Activated CD4-positive, alpha-beta T cell treated with anti-CD3 and anti-CD28 coated beads, Interleukin-2, amount 10 ng/mL, durations not matched to agents 24 days and 14 days (primary cell): ENCODE measurements around the gene CHMP1A. TPM values are rescaled to one million over a fixed set of nuclear protein-coding genes. Genes with fewer than 3 reads are reported as not detected.
A peak's percentile ranks its signal among the peaks of the same experiment; 100 is the strongest.
"Not testable (repeated sequence)": the region's sequence is repeated elsewhere in the genome, so short reads cannot be mapped to it uniquely, and the experiment has no call there.

ENCODE experiments used
- DNase-seq: peaks from one replicate; pipeline ENCODE4 v3.0.0; 2022
- H3K27ac Mint-ChIP-seq: one replicate; pipeline ENCODE4 v1.8.0; 2022; ENCODE audit warnings: mild to moderate bottlenecking, mixed read lengths
- H3K27me3 Mint-ChIP-seq: one replicate; pipeline ENCODE4 v1.8.0; 2022; ENCODE audit warnings: mixed read lengths
- H3K36me3 Mint-ChIP-seq: one replicate; pipeline ENCODE4 v1.8.0; 2022; ENCODE audit warnings: low read depth, mild to moderate bottlenecking, mixed read lengths
- H3K4me1 Mint-ChIP-seq: one replicate; pipeline ENCODE4 v1.8.0; 2021; ENCODE audit warnings: mixed read lengths
- H3K4me3 Mint-ChIP-seq: one replicate; pipeline ENCODE4 v1.8.0; 2022; ENCODE audit warnings: mild to moderate bottlenecking, moderate library complexity, mixed read lengths
- H3K9me3 Mint-ChIP-seq: one replicate; pipeline ENCODE4 v1.8.0; 2021; ENCODE audit warnings: mixed read lengths
- intact Hi-C: fragments of 100-400 bp; cut with micrococcal nuclease; formaldehyde crosslinking; loops from one replicate; pipeline ENCODE4 v1.15.1; 2023
- total RNA-seq: library from RNA; stranded (reverse); gene quantifications from 2 replicates; pipeline ENCODE4 v1.2.3, GENCODE V29; 2022

CHMP1A gene
- total RNA-seq, 1 donor from 2014 or later: 83.7 TPM

DNA sequence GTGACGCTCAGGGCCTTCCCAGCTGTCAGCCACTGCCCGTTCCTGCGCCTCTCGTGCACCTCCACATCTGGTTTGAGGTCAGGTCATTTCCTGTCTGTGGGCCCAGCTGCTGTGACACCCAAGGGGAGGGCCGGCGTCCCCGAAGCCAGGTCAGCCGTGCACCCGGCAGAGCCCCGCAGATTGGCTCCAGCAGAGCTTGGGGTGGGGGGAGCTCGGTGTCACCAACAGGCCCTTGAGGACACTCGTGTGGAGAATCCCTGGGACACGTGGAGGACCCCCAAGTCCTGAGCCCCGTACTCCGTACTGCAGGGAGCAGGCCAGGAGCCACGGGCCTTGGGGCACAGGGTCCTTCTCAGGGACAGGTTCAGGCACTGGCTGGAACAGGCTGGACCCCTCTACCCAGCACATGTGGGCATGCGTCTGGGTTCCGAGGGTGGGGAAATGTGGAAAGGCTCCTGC is 39.2 kb upstream of the CHMP1A start:
- DNase-seq: peak; percentile 81
- Mint-ChIP-seq H3K36me3 (peaks cover 23% of the 10 kb centered on the region), H3K4me3 (no peak overlapping the region), H3K27ac (no peak overlapping the region), H3K4me1 (peaks cover 9% of the 10 kb centered on the region), H3K9me3 (no peaks in the 10 kb centered on the region), H3K27me3 (no peaks in the 10 kb centered on the region)
- intact Hi-C loops: no loop called here

DNA sequence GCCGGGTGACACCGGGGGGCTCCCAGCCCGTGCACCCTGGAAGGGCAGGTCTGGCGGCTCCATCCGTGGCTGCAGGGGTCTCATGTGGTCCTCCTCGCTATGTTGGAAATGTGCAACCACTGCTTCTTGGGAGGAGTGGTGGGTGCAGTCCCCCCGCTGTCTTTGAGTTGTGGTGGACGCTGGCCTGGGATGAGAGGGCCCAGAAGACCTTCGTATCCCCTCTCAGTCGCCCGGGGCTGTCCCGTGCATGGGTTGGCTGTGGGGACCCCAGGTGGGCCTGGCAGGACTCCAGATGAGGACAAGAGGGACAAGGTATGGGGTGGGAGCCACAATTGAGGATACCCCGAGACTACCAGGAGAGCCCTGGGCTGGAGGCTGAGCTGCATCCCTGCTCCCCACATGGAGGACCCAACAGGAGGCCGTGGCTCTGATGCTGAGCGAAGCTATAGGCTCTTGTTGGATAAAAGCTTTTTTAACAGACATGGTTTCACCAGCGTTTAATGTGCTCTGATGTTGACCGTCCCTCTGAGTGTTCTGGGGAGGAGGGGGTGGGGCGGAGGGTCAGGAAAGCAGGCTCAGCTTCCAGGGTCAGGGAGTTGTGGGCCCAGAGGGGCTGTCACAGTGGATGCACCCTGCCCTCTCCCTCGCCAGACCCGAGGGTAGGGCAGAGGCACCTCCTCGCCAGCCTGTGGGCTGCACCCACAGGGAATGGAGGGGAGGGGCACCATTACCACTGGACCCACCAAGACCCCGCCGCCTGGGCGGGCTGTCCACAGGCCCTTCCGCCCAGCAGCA is 38.6 kb upstream of the CHMP1A start:
- intact Hi-C loops: no loop called here
- Mint-ChIP-seq H3K36me3 (peaks cover 27% of the 10 kb centered on the region), H3K27ac (no peak overlapping the region)

GRCh38 chr16:89695086-89695874 is 37.8 kb upstream of the CHMP1A start:
- DNase-seq: no peak
- Mint-ChIP-seq H3K36me3 (peaks cover 32% of the 10 kb centered on the region), H3K27me3 (no peaks in the 10 kb centered on the region), H3K4me3 (no peak overlapping the region), H3K4me1 (peaks cover 9% of the 10 kb centered on the region), H3K9me3 (no peaks in the 10 kb centered on the region), H3K27ac (no peak overlapping the region)
- intact Hi-C loops: no loop called here

More for the DNA sequence above, 38.6 kb upstream of the CHMP1A start:
- H3K4me3 Mint-ChIP-seq: no peak overlapping the region
- DNase-seq: no peak
- peaks cover 9% of the 10 kb centered on the region for H3K4me1 Mint-ChIP-seq
- H3K27me3 Mint-ChIP-seq: no peaks in the 10 kb centered on the region
- H3K9me3 Mint-ChIP-seq: no peaks in the 10 kb centered on the region

DNA sequence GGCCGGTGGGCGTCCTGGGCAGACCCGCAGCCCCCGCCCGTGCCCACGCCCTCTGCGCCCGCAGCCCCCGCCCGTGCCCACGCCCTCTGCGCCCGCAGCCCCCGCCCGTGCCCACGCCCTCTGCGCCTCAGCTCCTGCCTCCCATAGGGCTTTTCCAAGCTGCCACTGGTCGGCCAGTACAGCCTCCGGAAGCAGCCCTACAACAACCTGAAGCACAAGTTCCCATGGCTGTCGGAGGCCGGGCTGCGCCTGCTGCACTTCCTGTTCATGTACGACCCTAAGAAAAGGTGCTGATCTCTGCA is 37.2 kb upstream of the CHMP1A start:
- H3K4me3 Mint-ChIP-seq: not testable (repeated sequence)
- peaks cover 34% of the 10 kb centered on the region for H3K36me3 Mint-ChIP-seq

DNA sequence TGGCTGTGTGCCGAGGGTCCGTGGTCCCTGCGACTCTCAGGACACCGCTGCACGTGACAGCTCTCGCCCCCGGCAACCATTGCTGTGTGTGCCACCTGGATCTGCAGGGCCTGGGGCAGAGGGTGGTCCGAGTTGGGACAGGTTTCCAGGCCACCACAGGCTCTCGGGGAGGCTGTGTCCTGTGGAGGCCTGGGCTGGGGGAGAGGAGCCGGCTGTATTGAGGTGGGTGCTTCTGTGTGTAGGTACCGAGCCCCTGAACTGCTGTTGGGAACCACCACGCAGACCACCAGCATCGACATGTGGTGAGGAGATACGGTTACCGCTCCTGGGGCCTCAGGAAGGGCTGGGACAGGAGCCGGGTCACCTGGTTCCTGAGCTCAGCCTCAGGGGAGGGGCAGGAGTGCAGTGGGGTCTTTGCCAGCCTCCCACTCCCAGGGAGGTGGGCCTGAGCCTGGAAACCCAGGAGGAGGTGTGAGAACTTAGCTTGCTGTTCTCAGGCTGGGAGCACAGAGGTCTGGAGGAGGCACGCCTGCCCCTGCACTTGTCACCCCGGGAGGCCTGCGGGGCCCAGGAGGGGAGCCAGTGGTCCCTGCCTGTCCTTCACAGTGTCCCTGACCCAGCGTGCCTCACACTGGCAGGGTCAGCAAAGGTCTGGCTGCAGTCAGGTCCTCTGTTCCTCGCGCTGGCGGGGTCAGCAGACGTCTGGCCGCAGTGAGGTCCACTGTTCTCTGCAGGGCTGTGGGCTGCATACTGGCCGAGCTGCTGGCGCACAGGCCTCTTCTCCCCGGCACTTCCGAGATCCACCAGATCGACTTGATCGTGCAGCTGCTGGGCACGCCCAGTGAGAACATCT is 36.6 kb upstream of the CHMP1A start:
- Mint-ChIP-seq H3K9me3 (no peaks in the 10 kb centered on the region), H3K27ac (no peak overlapping the region), H3K27me3 (no peaks in the 10 kb centered on the region), H3K4me1 (peaks cover 4% of the 10 kb centered on the region), H3K36me3 (peaks cover 33% of the 10 kb centered on the region), H3K4me3 (no peak overlapping the region)
- intact Hi-C loops: no loop called here
- DNase-seq: no peak

More for the DNA sequence above, 37.2 kb upstream of the CHMP1A start:
- H3K9me3 Mint-ChIP-seq, H3K27me3 Mint-ChIP-seq, H3K4me1 Mint-ChIP-seq, H3K27ac Mint-ChIP-seq, intact Hi-C loops, DNase-seq: not testable (repeated sequence)

DNA sequence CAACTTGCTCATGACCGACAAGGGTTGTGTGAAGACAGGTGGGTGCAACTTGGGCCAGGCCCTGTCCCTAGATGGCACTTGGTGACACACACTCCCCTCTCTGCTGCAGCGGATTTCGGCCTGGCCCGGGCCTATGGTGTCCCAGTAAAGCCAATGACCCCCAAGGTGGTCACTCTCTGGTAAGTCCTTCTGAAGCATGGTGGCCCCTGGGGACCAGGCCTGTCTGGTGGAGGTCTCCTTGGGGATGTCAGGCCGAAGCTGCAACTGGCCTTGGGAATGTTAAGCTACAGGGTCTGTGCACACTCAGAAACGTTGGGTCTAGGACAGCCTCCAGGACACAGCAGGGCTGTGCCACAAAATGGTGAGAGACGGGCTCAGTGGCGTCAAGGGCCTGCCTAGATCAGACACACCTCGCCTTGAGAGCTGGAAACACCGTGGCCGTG is 35.8 kb upstream of the CHMP1A start:
- Mint-ChIP-seq H3K4me1 (peaks cover 2% of the 10 kb centered on the region), H3K27me3 (no peaks in the 10 kb centered on the region), H3K9me3 (no peaks in the 10 kb centered on the region), H3K4me3 (no peak overlapping the region), H3K36me3 (peaks cover 31% of the 10 kb centered on the region), H3K27ac (no peak overlapping the region)
- intact Hi-C loops: no loop called here
- no peak for DNase-seq

- Mint-ChIP-seq H3K36me3 (peaks cover 34% of the 10 kb centered on the region), H3K9me3 (no peaks in the 10 kb centered on the region), H3K4me1 (peaks cover 8% of the 10 kb centered on the region), H3K27ac (no peak overlapping the region), H3K27me3 (no peaks in the 10 kb centered on the region), H3K4me3 (no peak overlapping the region)
- intact Hi-C loops: no loop called here
- DNase-seq: no peak
Measured at GRCh38 chr16:89691986-89692569, 34.6 kb upstream of the CHMP1A start.

GRCh38 chr16:89691231-89691985 is 33.9 kb upstream of the CHMP1A start:
- Mint-ChIP-seq H3K4me3 (no peak overlapping the region), H3K27me3 (no peaks in the 10 kb centered on the region), H3K36me3 (peaks cover 36% of the 10 kb centered on the region), H3K27ac (no peak overlapping the region), H3K9me3 (no peaks in the 10 kb centered on the region), H3K4me1 (peaks cover 10% of the 10 kb centered on the region)
- no peak for DNase-seq
- intact Hi-C loops: no loop called here

DNA sequence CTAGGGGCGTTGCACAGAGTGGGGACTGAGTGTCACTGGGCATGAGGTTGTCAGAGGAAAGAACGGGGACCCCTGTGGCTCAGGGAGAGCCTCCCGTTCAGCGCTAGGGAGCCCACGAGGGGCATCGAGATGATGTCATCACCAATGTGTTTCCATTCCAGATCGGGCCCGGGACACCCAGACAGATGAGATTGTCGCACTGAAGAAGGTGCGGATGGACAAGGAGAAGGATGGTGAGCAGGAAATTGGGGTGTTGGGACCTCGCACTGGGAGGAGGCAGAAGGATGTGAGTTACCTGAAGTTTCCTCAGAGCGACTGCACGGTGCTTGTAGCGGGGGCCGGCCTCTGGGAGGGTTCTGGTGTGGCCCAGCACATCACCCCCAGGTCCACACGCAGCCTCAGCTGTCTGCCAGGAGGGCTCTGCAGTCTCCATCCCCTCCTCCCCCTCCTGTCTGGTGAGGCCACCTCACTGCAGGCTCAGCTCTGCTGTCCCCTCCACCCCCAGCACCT is 32.9 kb upstream of the CHMP1A start:
- DNase-seq: no peak
- Mint-ChIP-seq H3K27ac (no peak overlapping the region), H3K4me3 (no peak overlapping the region), H3K9me3 (no peaks in the 10 kb centered on the region), H3K36me3 (peaks cover 40% of the 10 kb centered on the region), H3K4me1 (peaks cover 11% of the 10 kb centered on the region), H3K27me3 (no peaks in the 10 kb centered on the region)
- intact Hi-C loops: no loop called here

- H3K27ac Mint-ChIP-seq, H3K9me3 Mint-ChIP-seq, H3K27me3 Mint-ChIP-seq, DNase-seq, intact Hi-C loops, H3K4me3 Mint-ChIP-seq: not testable (repeated sequence)
- Mint-ChIP-seq H3K4me1 (peaks cover 11% of the 10 kb centered on the region), H3K36me3 (peaks cover 39% of the 10 kb centered on the region)
Measured at GRCh38 chr16:89689621-89690020, 32.1 kb upstream of the CHMP1A start.

GRCh38 chr16:89689142-89689541 is 31.6 kb upstream of the CHMP1A start:
- no peak for DNase-seq
- Mint-ChIP-seq H3K36me3 (peaks cover 40% of the 10 kb centered on the region), H3K4me3 (no peak overlapping the region), H3K9me3 (no peaks in the 10 kb centered on the region), H3K4me1 (peaks cover 11% of the 10 kb centered on the region), H3K27me3 (no peaks in the 10 kb centered on the region), H3K27ac (no peak overlapping the region)
- intact Hi-C loops: no loop called here

DNA sequence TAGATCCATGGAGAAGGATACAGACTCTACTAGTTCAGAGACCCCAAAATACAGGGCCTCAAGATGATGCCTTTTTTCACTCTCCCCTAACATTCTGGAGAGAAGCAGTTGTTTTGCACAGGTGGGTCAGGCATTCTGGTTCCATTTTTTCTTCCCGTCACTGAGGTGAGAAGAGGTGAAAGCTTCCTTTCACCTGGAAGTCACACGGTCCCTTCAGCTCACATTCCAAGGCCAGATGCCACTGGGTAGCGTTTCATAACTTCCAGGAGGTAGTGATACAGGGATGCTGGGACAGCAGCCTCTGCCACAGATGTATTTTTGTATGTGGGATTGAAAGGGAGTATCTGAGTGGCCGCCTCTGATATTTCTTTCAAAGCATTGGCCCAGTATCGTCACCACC is 30.9 kb upstream of the CHMP1A start:
- Mint-ChIP-seq H3K9me3 (no peaks in the 10 kb centered on the region), H3K27me3 (no peaks in the 10 kb centered on the region), H3K36me3 (peaks cover 36% of the 10 kb centered on the region), H3K4me3 (peak overlapping the region; percentile 95), H3K4me1 (peaks cover 11% of the 10 kb centered on the region), H3K27ac (no peak overlapping the region)
- no peak for DNase-seq
- intact Hi-C loops: no loop called here
